Measurements from ENCODE around the gene RAPGEF4. TPM values are rescaled to one million over a fixed set of nuclear protein-coding genes. Genes with fewer than 3 reads are reported as not detected.

The RAPGEF4 gene
- total and polyA plus RNA-seq, 2 of the 8 experiments (the other 6 are each of a cell fraction or from before 2014, with no cell fraction given) = 1.2 to 2.6 TPM

DNA sequence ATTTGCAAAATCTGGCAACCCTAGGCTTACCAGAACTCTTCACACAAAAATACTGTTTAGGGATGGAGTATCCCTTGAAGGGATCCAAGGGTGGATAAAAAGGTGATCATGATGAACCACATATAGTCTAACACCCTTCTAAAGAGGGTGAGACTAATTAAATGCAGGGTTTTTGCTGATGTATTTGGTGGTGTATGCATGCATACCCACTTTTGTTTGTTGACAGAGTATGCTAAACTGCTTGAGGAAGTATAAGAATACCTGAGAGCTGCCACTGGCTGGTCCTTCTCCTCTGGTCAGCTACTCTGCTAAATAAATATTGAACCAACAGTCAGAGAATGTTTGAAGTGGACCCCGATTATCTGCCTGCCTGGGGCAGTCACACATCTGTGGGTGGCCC lies 34.2 kb downstream of the RAPGEF4 start (continued):
- TF ChIP-seq, protein P1, sequence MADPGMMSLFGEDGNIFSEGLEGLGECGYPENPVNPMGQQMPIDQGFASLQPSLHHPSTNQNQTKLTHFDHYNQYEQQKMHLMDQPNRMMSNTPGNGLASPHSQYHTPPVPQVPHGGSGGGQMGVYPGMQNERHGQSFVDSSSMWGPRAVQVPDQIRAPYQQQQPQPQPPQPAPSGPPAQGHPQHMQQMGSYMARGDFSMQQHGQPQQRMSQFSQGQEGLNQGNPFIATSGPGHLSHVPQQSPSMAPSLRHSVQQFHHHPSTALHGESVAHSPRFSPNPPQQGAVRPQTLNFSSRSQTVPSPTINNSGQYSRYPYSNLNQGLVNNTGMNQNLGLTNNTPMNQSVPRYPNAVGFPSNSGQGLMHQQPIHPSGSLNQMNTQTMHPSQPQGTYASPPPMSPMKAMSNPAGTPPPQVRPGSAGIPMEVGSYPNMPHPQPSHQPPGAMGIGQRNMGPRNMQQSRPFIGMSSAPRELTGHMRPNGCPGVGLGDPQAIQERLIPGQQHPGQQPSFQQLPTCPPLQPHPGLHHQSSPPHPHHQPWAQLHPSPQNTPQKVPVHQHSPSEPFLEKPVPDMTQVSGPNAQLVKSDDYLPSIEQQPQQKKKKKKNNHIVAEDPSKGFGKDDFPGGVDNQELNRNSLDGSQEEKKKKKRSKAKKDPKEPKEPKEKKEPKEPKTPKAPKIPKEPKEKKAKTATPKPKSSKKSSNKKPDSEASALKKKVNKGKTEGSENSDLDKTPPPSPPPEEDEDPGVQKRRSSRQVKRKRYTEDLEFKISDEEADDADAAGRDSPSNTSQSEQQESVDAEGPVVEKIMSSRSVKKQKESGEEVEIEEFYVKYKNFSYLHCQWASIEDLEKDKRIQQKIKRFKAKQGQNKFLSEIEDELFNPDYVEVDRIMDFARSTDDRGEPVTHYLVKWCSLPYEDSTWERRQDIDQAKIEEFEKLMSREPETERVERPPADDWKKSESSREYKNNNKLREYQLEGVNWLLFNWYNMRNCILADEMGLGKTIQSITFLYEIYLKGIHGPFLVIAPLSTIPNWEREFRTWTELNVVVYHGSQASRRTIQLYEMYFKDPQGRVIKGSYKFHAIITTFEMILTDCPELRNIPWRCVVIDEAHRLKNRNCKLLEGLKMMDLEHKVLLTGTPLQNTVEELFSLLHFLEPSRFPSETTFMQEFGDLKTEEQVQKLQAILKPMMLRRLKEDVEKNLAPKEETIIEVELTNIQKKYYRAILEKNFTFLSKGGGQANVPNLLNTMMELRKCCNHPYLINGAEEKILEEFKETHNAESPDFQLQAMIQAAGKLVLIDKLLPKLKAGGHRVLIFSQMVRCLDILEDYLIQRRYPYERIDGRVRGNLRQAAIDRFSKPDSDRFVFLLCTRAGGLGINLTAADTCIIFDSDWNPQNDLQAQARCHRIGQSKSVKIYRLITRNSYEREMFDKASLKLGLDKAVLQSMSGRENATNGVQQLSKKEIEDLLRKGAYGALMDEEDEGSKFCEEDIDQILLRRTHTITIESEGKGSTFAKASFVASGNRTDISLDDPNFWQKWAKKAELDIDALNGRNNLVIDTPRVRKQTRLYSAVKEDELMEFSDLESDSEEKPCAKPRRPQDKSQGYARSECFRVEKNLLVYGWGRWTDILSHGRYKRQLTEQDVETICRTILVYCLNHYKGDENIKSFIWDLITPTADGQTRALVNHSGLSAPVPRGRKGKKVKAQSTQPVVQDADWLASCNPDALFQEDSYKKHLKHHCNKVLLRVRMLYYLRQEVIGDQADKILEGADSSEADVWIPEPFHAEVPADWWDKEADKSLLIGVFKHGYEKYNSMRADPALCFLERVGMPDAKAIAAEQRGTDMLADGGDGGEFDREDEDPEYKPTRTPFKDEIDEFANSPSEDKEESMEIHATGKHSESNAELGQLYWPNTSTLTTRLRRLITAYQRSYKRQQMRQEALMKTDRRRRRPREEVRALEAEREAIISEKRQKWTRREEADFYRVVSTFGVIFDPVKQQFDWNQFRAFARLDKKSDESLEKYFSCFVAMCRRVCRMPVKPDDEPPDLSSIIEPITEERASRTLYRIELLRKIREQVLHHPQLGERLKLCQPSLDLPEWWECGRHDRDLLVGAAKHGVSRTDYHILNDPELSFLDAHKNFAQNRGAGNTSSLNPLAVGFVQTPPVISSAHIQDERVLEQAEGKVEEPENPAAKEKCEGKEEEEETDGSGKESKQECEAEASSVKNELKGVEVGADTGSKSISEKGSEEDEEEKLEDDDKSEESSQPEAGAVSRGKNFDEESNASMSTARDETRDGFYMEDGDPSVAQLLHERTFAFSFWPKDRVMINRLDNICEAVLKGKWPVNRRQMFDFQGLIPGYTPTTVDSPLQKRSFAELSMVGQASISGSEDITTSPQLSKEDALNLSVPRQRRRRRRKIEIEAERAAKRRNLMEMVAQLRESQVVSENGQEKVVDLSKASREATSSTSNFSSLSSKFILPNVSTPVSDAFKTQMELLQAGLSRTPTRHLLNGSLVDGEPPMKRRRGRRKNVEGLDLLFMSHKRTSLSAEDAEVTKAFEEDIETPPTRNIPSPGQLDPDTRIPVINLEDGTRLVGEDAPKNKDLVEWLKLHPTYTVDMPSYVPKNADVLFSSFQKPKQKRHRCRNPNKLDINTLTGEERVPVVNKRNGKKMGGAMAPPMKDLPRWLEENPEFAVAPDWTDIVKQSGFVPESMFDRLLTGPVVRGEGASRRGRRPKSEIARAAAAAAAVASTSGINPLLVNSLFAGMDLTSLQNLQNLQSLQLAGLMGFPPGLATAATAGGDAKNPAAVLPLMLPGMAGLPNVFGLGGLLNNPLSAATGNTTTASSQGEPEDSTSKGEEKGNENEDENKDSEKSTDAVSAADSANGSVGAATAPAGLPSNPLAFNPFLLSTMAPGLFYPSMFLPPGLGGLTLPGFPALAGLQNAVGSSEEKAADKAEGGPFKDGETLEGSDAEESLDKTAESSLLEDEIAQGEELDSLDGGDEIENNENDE (IDR thresholded peaks at IDR 0.05; ENCODE audit: insufficient replicate concordance, low read length) = no peak
- TF ChIP-seq SIN3A (conservative IDR thresholded peaks at IDR 0.05 in 1 of 2, IDR thresholded peaks at IDR 0.05 in 1 of 2; ENCODE audit: low read depth in 1 of 2, low read length in 2 of 2) (no peak), RBBP5 (IDR thresholded peaks at IDR 0.05; ENCODE audit: borderline replicate concordance, low read depth, low read length) (no peak), POLR2AphosphoS5 (IDR thresholded peaks at IDR 0.05; ENCODE audit: low read depth, low read length) (no peak), TEAD4 (IDR thresholded peaks at IDR 0.05; ENCODE audit: low read depth, low read length) (no peak)

All from H1 (cell line).